Upper lobe of left lung (tissue), 4 donors: ENCODE data around the gene KRT1.

Experiments
- CTCF ChIP-seq, 6 experiments: fragments of 450-650 bp in 4 of 6; fragments of 200-600 bp in 2 of 6; sonication (generic) in 2 of 6; IDR thresholded peaks; one replicate each; pipeline ENCODE4 v1.5.1; 2016 to 2019; ENCODE audit warnings: antibody characterized with exemption in 6 of 6
- POLR2A ChIP-seq, 4 donors: fragments of 450-650 bp; IDR thresholded peaks; one replicate each; pipeline ENCODE4 v1.5.1; 2016 to 2017; ENCODE audit warnings: antibody characterized with exemption in 4 of 4, mild to moderate bottlenecking in 2 of 4
- POLR2AphosphoS5 ChIP-seq, 2 donors: sonication (generic); formaldehyde crosslinking; IDR thresholded peaks; one replicate each; pipeline ENCODE4 v1.5.1; 2017; ENCODE audit warnings: antibody characterized with exemption in 2 of 2

DNA sequence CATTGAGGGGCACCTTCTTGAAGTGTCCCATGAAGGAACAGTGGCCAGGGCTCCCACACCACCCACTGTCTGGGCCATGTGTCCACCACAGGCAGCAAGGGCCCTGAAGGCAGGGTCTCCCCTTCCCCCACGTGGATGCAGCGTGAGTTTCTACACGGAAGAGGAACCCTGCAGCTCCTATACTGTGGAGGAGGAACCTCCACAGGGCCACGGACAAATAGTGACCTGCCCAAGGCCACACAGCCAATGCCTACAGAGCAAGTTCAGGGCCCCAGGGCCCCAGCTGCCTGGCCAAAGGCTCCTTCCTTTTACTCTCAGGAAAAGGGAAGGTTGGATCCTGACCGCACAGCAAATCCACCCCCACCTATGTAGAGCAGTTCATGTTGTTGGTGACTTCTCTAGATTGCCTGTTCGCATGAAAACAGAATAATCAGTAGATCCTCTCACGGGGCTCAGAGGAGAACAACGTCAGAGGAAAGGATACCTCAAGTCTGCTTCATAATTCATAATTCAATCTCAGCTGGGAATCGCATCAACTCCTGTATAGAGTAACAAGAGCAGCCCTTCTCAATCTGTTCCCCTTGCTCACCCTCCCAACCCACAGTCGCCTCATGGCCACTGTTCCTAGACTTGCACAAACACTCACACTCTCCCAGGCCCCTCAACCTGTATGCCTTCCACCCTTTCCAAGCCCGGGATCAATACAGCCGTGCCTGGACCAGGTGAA is 50.8 kb downstream of the KRT1 start:
- TF ChIP-seq CTCF (IDR thresholded peaks at IDR 0.05) (no peak), POLR2AphosphoS5 (IDR thresholded peaks at IDR 0.05) (no peak), POLR2A (IDR thresholded peaks at IDR 0.05) (no peak)
